Testis (tissue), 3 donors: Measurements from ENCODE around the gene HOXA1. TPM values are rescaled to one million over a fixed set of nuclear protein-coding genes. Genes with fewer than 3 reads are reported as not detected.

ENCODE experiments used
- DNase-seq: peaks from one replicate; pipeline ENCODE4 v3.0.0-alpha.2; 2019
- H3K27ac ChIP-seq, 2 donors: fragments of 200-600 bp; sonication (generic); one replicate each; pipeline ENCODE4 v1.5.1; 2019
- H3K27me3 ChIP-seq: fragments of 200-600 bp; sonication (generic); one replicate; pipeline ENCODE4 v1.5.1; 2019
- H3K36me3 ChIP-seq: fragments of 200-600 bp; sonication (generic); one replicate; pipeline ENCODE4 v1.5.1; 2017; ENCODE audit warnings: low read depth; ENCODE audit errors: missing control alignments
- H3K4me1 ChIP-seq: fragments of 200-600 bp; sonication (generic); one replicate; pipeline ENCODE4 v1.5.1; 2019
- H3K4me3 ChIP-seq, 2 donors: fragments of 200-600 bp; sonication (generic); one replicate each; pipeline ENCODE4 v1.5.1; 2017 to 2019
- H3K9me3 ChIP-seq: fragments of 200-600 bp; sonication (generic); one replicate; pipeline ENCODE4 v1.5.1; 2017
- CTCF ChIP-seq, 3 experiments: fragments of 450-650 bp in 2 of 3; fragments of 200-600 bp in 1 of 3; sonication (generic) in 1 of 3; IDR thresholded peaks; one replicate each; pipeline ENCODE4 v1.5.1; 2016 to 2019; ENCODE audit warnings: antibody characterized with exemption in 3 of 3, mild to moderate bottlenecking in 2 of 3, moderate library complexity in 1 of 3
- POLR2A ChIP-seq: fragments of 450-650 bp; IDR thresholded peaks from one replicate; pipeline ENCODE4 v1.6.1; 2017; ENCODE audit warnings: antibody characterized with exemption, mild to moderate bottlenecking, moderate library complexity
- WGBS, 2 donors: methylation state at CpG; one replicate each; pipeline ENCODE4 v1.1.5; 2018; 5-methylcytosine and 5-hydroxymethylcytosine counted together
- intact Hi-C: fragments of 100-400 bp; cut with DNase I; formaldehyde crosslinking; loops from one replicate; pipeline ENCODE4 v1.15.1; 2023; ENCODE audit warnings: low total_unique reads
- polyA plus RNA-seq: library from polyadenylated mRNA; stranded (reverse); fragments of 350-450 nt; fragmentation: Illumina TruSeq; extraction: RNeasy Lipid Tissue Mini Kit (QIAGEN cat#74804); gene quantifications from one replicate; pipeline ENCODE4 v1.2.3, GENCODE V29; 2014; ENCODE audit warnings: low read depth, low replicate concordance; ENCODE audit not compliant: insufficient read depth
- total RNA-seq, 2 donors: library from RNA; depleted of rRNA; stranded (reverse); fragments of >200 nt; gene quantifications; one replicate each; pipeline ENCODE4 v1.2.3, GENCODE V29; 2016

The HOXA1 gene
- total and polyA plus RNA-seq, 3 donors from 2014 or later = 0.16 to 0.79 (median 0.37) TPM

GRCh38 chr7:27117887-27118491 is 22.2 kb upstream of the HOXA1 start:
- Histone ChIP-seq H3K27me3 (no peaks in the 10 kb centered on the region), H3K9me3 (no peaks in the 10 kb centered on the region), H3K27ac (no peak overlapping the region), H3K36me3 (no peaks in the 10 kb centered on the region), H3K4me1 (no peaks in the 10 kb centered on the region), H3K4me3 (no peak overlapping the region)
- no peak for DNase-seq
- TF ChIP-seq CTCF (IDR thresholded peaks at IDR 0.05) (no peak), POLR2A (no peak)
- intact Hi-C loops = no loop called here
- 24 to 31% methylated on average over 19 of the region's 19 CpGs for WGBS, 2 donors

- no peaks in the 10 kb centered on the region for H3K27me3 ChIP-seq
- intact Hi-C loops = no loop called here
- no peaks in the 10 kb centered on the region for H3K9me3 ChIP-seq
- H3K36me3 ChIP-seq = no peaks in the 10 kb centered on the region
- no peaks in the 10 kb centered on the region for H3K4me1 ChIP-seq
- 31 to 52% methylated on average over 12 of the region's 12 CpGs for WGBS, 2 donors
- no peak for TF ChIP-seq CTCF (IDR thresholded peaks at IDR 0.05)
- no peak for TF ChIP-seq POLR2A
- H3K27ac ChIP-seq = no peak overlapping the region
- no peak for DNase-seq
- no peak overlapping the region for H3K4me3 ChIP-seq
Measured at GRCh38 chr7:27116962-27117886, 21.4 kb upstream of the HOXA1 start.

GRCh38 chr7:27116031-27116961 is 20.5 kb upstream of the HOXA1 start:
- DNase-seq = no peak
- H3K27ac ChIP-seq = no peak overlapping the region
- no peaks in the 10 kb centered on the region for H3K27me3 ChIP-seq
- no peaks in the 10 kb centered on the region for H3K9me3 ChIP-seq
- 40 to 50% methylated on average over 20 of the region's 20 CpGs for WGBS, 2 donors
- intact Hi-C loops = no loop called here
- no peak for TF ChIP-seq CTCF (IDR thresholded peaks at IDR 0.05)
- no peak for TF ChIP-seq POLR2A
- H3K4me1 ChIP-seq = no peaks in the 10 kb centered on the region
- H3K4me3 ChIP-seq = no peak overlapping the region
- no peaks in the 10 kb centered on the region for H3K36me3 ChIP-seq

- TF ChIP-seq POLR2A (no peak), CTCF (IDR thresholded peaks at IDR 0.05) (no peak)
- intact Hi-C loops = no loop called here
- Histone ChIP-seq H3K27ac (no peak overlapping the region), H3K27me3 (no peaks in the 10 kb centered on the region), H3K9me3 (no peaks in the 10 kb centered on the region), H3K4me3 (no peak overlapping the region), H3K4me1 (no peaks in the 10 kb centered on the region), H3K36me3 (no peaks in the 10 kb centered on the region)
- 10 to 16% methylated on average over 42 of the region's 45 CpGs for WGBS, 2 donors
- DNase-seq = no peak
Measured at GRCh38 chr7:27115221-27116026, 19.6 kb upstream of the HOXA1 start.
